Fibroblast of skin of left quadriceps (primary cell): ENCODE measurements around the gene PTPN11.
"Not testable (repeated sequence)": the region's sequence is repeated elsewhere in the genome, so short reads cannot be mapped to it uniquely, and the experiment has no call there.

Experiments used
- DNase-seq, 2 experiments: peaks; one replicate each; pipeline ENCODE4 v3.0.0-alpha.2; 2013; ENCODE audit warnings: low read depth in 2 of 2

PTPN11 gene

GRCh38 chr12:112514926-112515642 lies 96.3 kb downstream of the PTPN11 start:
- no peak for DNase-seq

GRCh38 chr12:112515868-112516267 lies 97.1 kb downstream of the PTPN11 start:
- no peak for DNase-seq

- no peak for DNase-seq
These were observed 99.1 kb downstream of the PTPN11 start for GRCh38 chr12:112517730-112518364.

- DNase-seq, result no peak
These were observed 99.6 kb downstream of the PTPN11 start for GRCh38 chr12:112518365-112518735.

GRCh38 chr12:112519841-112520340 lies 101.1 kb downstream of the PTPN11 start:
- DNase-seq, result not testable (repeated sequence)

- no peak for DNase-seq
These were observed 105.1 kb downstream of the PTPN11 start for GRCh38 chr12:112523856-112524255.

GRCh38 chr12:112524269-112524668 lies 105.5 kb downstream of the PTPN11 start:
- DNase-seq, result no peak

- no peak for DNase-seq
These were observed 106.1 kb downstream of the PTPN11 start for GRCh38 chr12:112524676-112525425.

GRCh38 chr12:112525426-112525809 lies 106.7 kb downstream of the PTPN11 start:
- no peak for DNase-seq

GRCh38 chr12:112527082-112527481 lies 108.3 kb downstream of the PTPN11 start:
- no peak for DNase-seq

- DNase-seq, result no peak
These were observed 108.8 kb downstream of the PTPN11 start for GRCh38 chr12:112527501-112527900.

GRCh38 chr12:112528521-112528920 lies 109.8 kb downstream of the PTPN11 start:
- no peak for DNase-seq

- no peak for DNase-seq
These were observed 112.2 kb downstream of the PTPN11 start for GRCh38 chr12:112530941-112531340.

GRCh38 chr12:112532106-112532505 lies 113.4 kb downstream of the PTPN11 start:
- no peak for DNase-seq

- DNase-seq, result no peak
These were observed 114.8 kb downstream of the PTPN11 start for GRCh38 chr12:112533528-112533927.

- DNase-seq, result no peak
These were observed 116.3 kb downstream of the PTPN11 start for GRCh38 chr12:112535017-112535416.

- DNase-seq, result no peak
These were observed 117.1 kb downstream of the PTPN11 start for GRCh38 chr12:112535637-112536366.

- DNase-seq, result no peak
These were observed 117.6 kb downstream of the PTPN11 start for GRCh38 chr12:112536367-112536730.

GRCh38 chr12:112537710-112538396 lies 119.1 kb downstream of the PTPN11 start:
- peak; percentile 1 to 4 for DNase-seq

- DNase-seq, result no peak
These were observed 120.0 kb downstream of the PTPN11 start for GRCh38 chr12:112538740-112539139.

GRCh38 chr12:112539221-112539620 lies 120.5 kb downstream of the PTPN11 start:
- DNase-seq, result no peak
